ACC112 (cell line): ENCODE results near the gene EWSR1.

Experiments
- H2AFZ ChIP-seq: fragments of 200-600 bp; sonication (generic); one replicate; pipeline ENCODE4 v1.6.0; 2017; ENCODE audit warnings: antibody characterized with exemption, low read length; ENCODE audit not compliant: unreplicated experiment
- H3K27ac ChIP-seq: fragments of 200-600 bp; sonication (generic); 2 replicates; pipeline ENCODE4 v1.5.1; 2014; ENCODE audit warnings: low read depth, mild to moderate bottlenecking, antibody characterized with exemption, low read length, moderate library complexity
- H3K27me3 ChIP-seq: fragments of 200-600 bp; sonication (generic); 2 replicates; pipeline ENCODE4 v1.6.1; 2014; ENCODE audit warnings: mild to moderate bottlenecking, antibody characterized with exemption, low read length, moderate library complexity, mixed read lengths; ENCODE audit not compliant: insufficient read depth
- H3K36me3 ChIP-seq: fragments of 200-600 bp; sonication (generic); 2 replicates; pipeline ENCODE4 v1.6.1; 2016; ENCODE audit warnings: mild to moderate bottlenecking, antibody characterized with exemption, low read length, moderate library complexity, mixed read lengths; ENCODE audit not compliant: insufficient read depth
- H3K4me1 ChIP-seq: fragments of 200-600 bp; sonication (generic); one replicate; pipeline ENCODE4 v1.6.1; 2016; ENCODE audit warnings: low read length, mixed read lengths; ENCODE audit not compliant: insufficient read depth, unreplicated experiment, control insufficient read depth
- H3K4me3 ChIP-seq: fragments of 200-600 bp; sonication (generic); 2 replicates; pipeline ENCODE4 v1.5.1; 2014; ENCODE audit warnings: mild to moderate bottlenecking, low read depth, low read length
- H3K79me2 ChIP-seq: fragments of 200-600 bp; sonication (generic); one replicate; pipeline ENCODE4 v1.6.0; 2016; ENCODE audit warnings: low read length; ENCODE audit not compliant: control insufficient read depth, unreplicated experiment, insufficient read depth

EWSR1 gene

GRCh38 chr22:29325785-29326315 is 57.8 kb downstream of the EWSR1 start:
- Histone ChIP-seq H3K36me3 (no peaks in the 10 kb centered on the region), H2AFZ (no peak overlapping the region), H3K79me2 (no peaks in the 10 kb centered on the region), H3K4me1 (no peaks in the 10 kb centered on the region), H3K4me3 (no peak overlapping the region), H3K27me3 (no peaks in the 10 kb centered on the region), H3K27ac (no peak overlapping the region)

GRCh38 chr22:29326481-29326880 is 58.4 kb downstream of the EWSR1 start:
- no peaks in the 10 kb centered on the region for H3K36me3 ChIP-seq
- no peak overlapping the region for H3K4me3 ChIP-seq
- H3K79me2 ChIP-seq, result no peaks in the 10 kb centered on the region
- no peak overlapping the region for H2AFZ ChIP-seq
- H3K27ac ChIP-seq, result no peak overlapping the region
- no peaks in the 10 kb centered on the region for H3K27me3 ChIP-seq
- H3K4me1 ChIP-seq, result no peaks in the 10 kb centered on the region

GRCh38 chr22:29327089-29327764 is 59.2 kb downstream of the EWSR1 start:
- no peak overlapping the region for H2AFZ ChIP-seq
- H3K27me3 ChIP-seq, result no peaks in the 10 kb centered on the region
- H3K36me3 ChIP-seq, result no peaks in the 10 kb centered on the region
- no peaks in the 10 kb centered on the region for H3K79me2 ChIP-seq
- no peaks in the 10 kb centered on the region for H3K4me1 ChIP-seq
- H3K27ac ChIP-seq, result no peak overlapping the region
- H3K4me3 ChIP-seq, result no peak overlapping the region

GRCh38 chr22:29328055-29328454 is 60.0 kb downstream of the EWSR1 start:
- no peak overlapping the region for H3K27ac ChIP-seq
- H3K79me2 ChIP-seq, result no peaks in the 10 kb centered on the region
- no peaks in the 10 kb centered on the region for H3K27me3 ChIP-seq
- H3K4me3 ChIP-seq, result no peak overlapping the region
- H3K4me1 ChIP-seq, result no peaks in the 10 kb centered on the region
- H2AFZ ChIP-seq, result no peak overlapping the region
- no peaks in the 10 kb centered on the region for H3K36me3 ChIP-seq

GRCh38 chr22:29328566-29329500 is 60.8 kb downstream of the EWSR1 start:
- Histone ChIP-seq H3K4me1 (no peaks in the 10 kb centered on the region), H3K79me2 (no peaks in the 10 kb centered on the region), H3K27ac (no peak overlapping the region), H3K4me3 (no peak overlapping the region), H3K36me3 (no peaks in the 10 kb centered on the region), H3K27me3 (no peaks in the 10 kb centered on the region), H2AFZ (no peak overlapping the region)

GRCh38 chr22:29329581-29329980 is 61.5 kb downstream of the EWSR1 start:
- Histone ChIP-seq H3K27me3 (no peaks in the 10 kb centered on the region), H3K36me3 (no peaks in the 10 kb centered on the region), H2AFZ (no peak overlapping the region), H3K4me3 (no peak overlapping the region), H3K79me2 (no peaks in the 10 kb centered on the region), H3K27ac (no peak overlapping the region), H3K4me1 (no peaks in the 10 kb centered on the region)

GRCh38 chr22:29330291-29330690 is 62.2 kb downstream of the EWSR1 start:
- H3K36me3 ChIP-seq, result no peaks in the 10 kb centered on the region
- H3K4me1 ChIP-seq, result no peaks in the 10 kb centered on the region
- no peaks in the 10 kb centered on the region for H3K79me2 ChIP-seq
- no peak overlapping the region for H2AFZ ChIP-seq
- no peaks in the 10 kb centered on the region for H3K27me3 ChIP-seq
- H3K4me3 ChIP-seq, result no peak overlapping the region
- no peak overlapping the region for H3K27ac ChIP-seq

- Histone ChIP-seq H2AFZ (no peak overlapping the region), H3K27me3 (no peaks in the 10 kb centered on the region), H3K36me3 (no peaks in the 10 kb centered on the region), H3K4me3 (no peak overlapping the region), H3K79me2 (no peaks in the 10 kb centered on the region), H3K4me1 (no peaks in the 10 kb centered on the region), H3K27ac (no peak overlapping the region)
Observed at GRCh38 chr22:29330753-29331152, 62.7 kb downstream of the EWSR1 start.

GRCh38 chr22:29331213-29331612 is 63.1 kb downstream of the EWSR1 start:
- no peak overlapping the region for H2AFZ ChIP-seq
- no peaks in the 10 kb centered on the region for H3K36me3 ChIP-seq
- H3K79me2 ChIP-seq, result no peaks in the 10 kb centered on the region
- no peaks in the 10 kb centered on the region for H3K27me3 ChIP-seq
- H3K4me1 ChIP-seq, result no peaks in the 10 kb centered on the region
- no peak overlapping the region for H3K4me3 ChIP-seq
- H3K27ac ChIP-seq, result no peak overlapping the region

- H3K4me3 ChIP-seq, result no peak overlapping the region
- H3K4me1 ChIP-seq, result no peaks in the 10 kb centered on the region
- no peak overlapping the region for H2AFZ ChIP-seq
- H3K27ac ChIP-seq, result no peak overlapping the region
- H3K79me2 ChIP-seq, result no peaks in the 10 kb centered on the region
- no peaks in the 10 kb centered on the region for H3K36me3 ChIP-seq
- no peaks in the 10 kb centered on the region for H3K27me3 ChIP-seq
Observed at GRCh38 chr22:29331658-29332300, 63.7 kb downstream of the EWSR1 start.
